Stimulated activated naive B cell treated with anti-CD40 and anti-IgM and Interleukin-4, amounts not matched to agents 10 μg/mL and 1 μg/mL and 100 μg/mL, for 72 hours (primary cell): ENCODE results near the gene MAGEB16.

Experiments
- ATAC-seq, 2 donors: fragments of 150-1000 bp; cut with Tn5 transposase; replicated peaks; 2 replicates each; pipeline ENCODE4 v1.10.0; 2021; ENCODE audit warnings: moderate library complexity in 1 of 2
- DNase-seq: peaks from one replicate; pipeline ENCODE4 v3.0.0; 2021
- H3K27ac Mint-ChIP-seq: one replicate; pipeline ENCODE4 v1.8.0; 2022; ENCODE audit warnings: mild to moderate bottlenecking, mixed read lengths
- H3K27me3 Mint-ChIP-seq, 2 donors: one replicate each; pipeline ENCODE4 v1.8.0; 2022; ENCODE audit warnings: mixed read lengths in 2 of 2
- H3K36me3 Mint-ChIP-seq, 2 donors: one replicate each; pipeline ENCODE4 v1.8.0; 2022; ENCODE audit warnings: mixed read lengths in 2 of 2, mild to moderate bottlenecking in 1 of 2
- H3K4me1 Mint-ChIP-seq, 2 donors: one replicate each; pipeline ENCODE4 v1.8.0; 2022; ENCODE audit warnings: mixed read lengths in 2 of 2, mild to moderate bottlenecking in 1 of 2
- H3K4me3 Mint-ChIP-seq, 2 donors: one replicate each; pipeline ENCODE4 v1.8.0; 2022; ENCODE audit warnings: mild to moderate bottlenecking in 2 of 2, mixed read lengths in 2 of 2, moderate library complexity in 1 of 2
- H3K9me3 Mint-ChIP-seq, 2 donors: one replicate each; pipeline ENCODE4 v1.8.0; 2022; ENCODE audit warnings: mixed read lengths in 2 of 2, mild to moderate bottlenecking in 1 of 2

MAGEB16 gene

GRCh38 chrX:35798042-35798441 lies at the start of gene MAGEB16:
Gene MAGEB16 (plus strand): TSS chrX:35798342. CDS start chrX:35802197, 3,855 bp downstream.
- Mint-ChIP-seq H3K36me3 (no peaks in the 10 kb centered on the region), H3K27ac (no peak within 1 kb of the TSS), H3K9me3 (no peaks in the 10 kb centered on the region), H3K4me3 (no peak within 1 kb of the TSS), H3K4me1 (no peaks in the 10 kb centered on the region), H3K27me3 (no peaks in the 10 kb centered on the region)
- ATAC-seq (no peak), DNase-seq (no peak)

- ATAC-seq (no peak), DNase-seq (no peak)
- Mint-ChIP-seq H3K9me3 (peaks cover 2% of the 10 kb centered on the region in 2 donors), H3K36me3 (no peaks in the 10 kb centered on the region), H3K27ac (no peak overlapping the region), H3K27me3 (no peaks in the 10 kb centered on the region), H3K4me1 (no peaks in the 10 kb centered on the region), H3K4me3 (no peak overlapping the region)
Observed at GRCh38 chrX:35773958-35774564, 24.1 kb upstream of the MAGEB16 start.

- Mint-ChIP-seq H3K27me3 (no peaks in the 10 kb centered on the region), H3K4me1 (no peaks in the 10 kb centered on the region), H3K36me3 (no peaks in the 10 kb centered on the region), H3K4me3 (no peak overlapping the region), H3K27ac (no peak overlapping the region), H3K9me3 (peaks cover 0 to 4% of the 10 kb centered on the region in 2 donors)
- DNase-seq (no peak), ATAC-seq (no peak)
Observed at GRCh38 chrX:35785075-35785474, 13.1 kb upstream of the MAGEB16 start.

GRCh38 chrX:35786271-35786670 lies 11.9 kb upstream of the MAGEB16 start:
- peaks cover 0 to 4% of the 10 kb centered on the region in 2 donors for H3K9me3 Mint-ChIP-seq
- ATAC-seq (no peak), DNase-seq (no peak)
- H3K27me3 Mint-ChIP-seq = no peaks in the 10 kb centered on the region
- H3K4me1 Mint-ChIP-seq = no peaks in the 10 kb centered on the region
- H3K36me3 Mint-ChIP-seq = no peaks in the 10 kb centered on the region
- no peak overlapping the region for H3K4me3 Mint-ChIP-seq
- H3K27ac Mint-ChIP-seq = no peak overlapping the region

- Mint-ChIP-seq H3K27me3 (no peaks in the 10 kb centered on the region), H3K36me3 (no peaks in the 10 kb centered on the region)
- ATAC-seq = no peak
Observed at GRCh38 chrX:35787867-35788266, 10.3 kb upstream of the MAGEB16 start.

GRCh38 chrX:35800474-35800873 lies 2.3 kb downstream of the MAGEB16 start:
- ATAC-seq (no peak), DNase-seq (no peak)
- no peaks in the 10 kb centered on the region for H3K9me3 Mint-ChIP-seq
- H3K27ac Mint-ChIP-seq = no peak overlapping the region
- H3K27me3 Mint-ChIP-seq = no peaks in the 10 kb centered on the region
- no peak overlapping the region for H3K4me3 Mint-ChIP-seq
- no peaks in the 10 kb centered on the region for H3K4me1 Mint-ChIP-seq
- H3K36me3 Mint-ChIP-seq = no peaks in the 10 kb centered on the region

More at GRCh38 chrX:35787867-35788266, 10.3 kb upstream of the MAGEB16 start:
- Mint-ChIP-seq H3K9me3 (peaks cover 0 to 4% of the 10 kb centered on the region in 2 donors), H3K27ac (no peak overlapping the region), H3K4me1 (no peaks in the 10 kb centered on the region), H3K4me3 (no peak overlapping the region)
- no peak for DNase-seq

GRCh38 chrX:35809781-35810180 lies 11.6 kb downstream of the MAGEB16 start:
- no peak for ATAC-seq
- DNase-seq = no peak
- Mint-ChIP-seq H3K27me3 (no peaks in the 10 kb centered on the region), H3K4me1 (no peaks in the 10 kb centered on the region), H3K4me3 (no peak overlapping the region), H3K36me3 (no peaks in the 10 kb centered on the region), H3K9me3 (peaks cover 0 to 7% of the 10 kb centered on the region in 2 donors), H3K27ac (no peak overlapping the region)

GRCh38 chrX:35819241-35819640 lies 21.1 kb downstream of the MAGEB16 start:
- Mint-ChIP-seq H3K9me3 (peaks cover 3% of the 10 kb centered on the region in 2 donors), H3K27ac (no peak overlapping the region), H3K27me3 (no peaks in the 10 kb centered on the region), H3K4me1 (no peaks in the 10 kb centered on the region), H3K4me3 (no peak overlapping the region), H3K36me3 (no peaks in the 10 kb centered on the region)
- DNase-seq = no peak
- ATAC-seq = no peak

- Mint-ChIP-seq H3K27ac (no peak overlapping the region), H3K9me3 (peaks cover 2 to 4% of the 10 kb centered on the region in 2 donors), H3K36me3 (no peaks in the 10 kb centered on the region), H3K4me3 (no peak overlapping the region), H3K27me3 (no peaks in the 10 kb centered on the region), H3K4me1 (no peaks in the 10 kb centered on the region)
- ATAC-seq (no peak), DNase-seq (no peak)
Observed at GRCh38 chrX:35826503-35826902, 28.4 kb downstream of the MAGEB16 start.

- no peaks in the 10 kb centered on the region for H3K36me3 Mint-ChIP-seq
Observed at GRCh38 chrX:35829501-35829900, 31.4 kb downstream of the MAGEB16 start.

GRCh38 chrX:35841872-35842271 lies 43.7 kb downstream of the MAGEB16 start:
- no peaks in the 10 kb centered on the region for H3K9me3 Mint-ChIP-seq
- DNase-seq (no peak), ATAC-seq (no peak)
- no peak overlapping the region for H3K27ac Mint-ChIP-seq
- H3K4me3 Mint-ChIP-seq = no peak overlapping the region
- no peaks in the 10 kb centered on the region for H3K4me1 Mint-ChIP-seq
- no peaks in the 10 kb centered on the region for H3K36me3 Mint-ChIP-seq
- H3K27me3 Mint-ChIP-seq = no peaks in the 10 kb centered on the region

More at GRCh38 chrX:35829501-35829900, 31.4 kb downstream of the MAGEB16 start:
- H3K27me3 Mint-ChIP-seq = no peaks in the 10 kb centered on the region
- no peak overlapping the region for H3K27ac Mint-ChIP-seq
- DNase-seq (no peak), ATAC-seq (no peak)
- H3K9me3 Mint-ChIP-seq = peaks cover 4% of the 10 kb centered on the region in 2 donors
- H3K4me1 Mint-ChIP-seq = no peaks in the 10 kb centered on the region
- no peak overlapping the region for H3K4me3 Mint-ChIP-seq

GRCh38 chrX:35842674-35843073 lies 44.5 kb downstream of the MAGEB16 start:
- Mint-ChIP-seq H3K4me1 (no peaks in the 10 kb centered on the region), H3K4me3 (no peak overlapping the region), H3K27ac (no peak overlapping the region), H3K9me3 (no peaks in the 10 kb centered on the region), H3K36me3 (no peaks in the 10 kb centered on the region), H3K27me3 (no peaks in the 10 kb centered on the region)
- ATAC-seq = no peak
- DNase-seq = no peak

GRCh38 chrX:35847736-35848135 lies 49.6 kb downstream of the MAGEB16 start:
- no peak overlapping the region for H3K27ac Mint-ChIP-seq
- H3K4me1 Mint-ChIP-seq = no peaks in the 10 kb centered on the region
- H3K9me3 Mint-ChIP-seq = no peaks in the 10 kb centered on the region
- no peak overlapping the region for H3K4me3 Mint-ChIP-seq
- no peaks in the 10 kb centered on the region for H3K27me3 Mint-ChIP-seq
- DNase-seq = no peak
- no peaks in the 10 kb centered on the region for H3K36me3 Mint-ChIP-seq
- ATAC-seq = no peak
